Measurements from ENCODE around the gene CACFD1.

DNA sequence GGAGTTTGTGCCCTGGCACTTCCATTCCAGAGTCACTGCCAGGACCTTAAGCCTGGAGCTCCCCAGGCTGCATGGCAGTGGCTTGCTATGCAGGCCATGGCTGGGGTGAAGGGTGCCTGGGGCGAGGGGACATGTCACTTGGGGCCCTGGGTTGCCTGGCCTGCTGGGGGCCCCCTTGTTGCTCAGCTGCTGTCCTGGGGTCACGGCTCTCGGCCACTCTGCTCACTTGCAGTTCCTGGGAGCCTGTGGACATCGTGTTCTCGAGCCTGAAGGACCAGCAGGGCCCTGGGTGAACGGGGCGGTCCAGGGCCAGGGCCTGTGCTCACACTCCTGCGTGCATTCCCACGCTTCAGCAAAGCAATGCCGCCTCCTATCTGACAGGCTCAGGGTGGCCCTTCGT is 33.6 kb downstream of the CACFD1 start:
- TF ChIP-seq, protein P1, sequence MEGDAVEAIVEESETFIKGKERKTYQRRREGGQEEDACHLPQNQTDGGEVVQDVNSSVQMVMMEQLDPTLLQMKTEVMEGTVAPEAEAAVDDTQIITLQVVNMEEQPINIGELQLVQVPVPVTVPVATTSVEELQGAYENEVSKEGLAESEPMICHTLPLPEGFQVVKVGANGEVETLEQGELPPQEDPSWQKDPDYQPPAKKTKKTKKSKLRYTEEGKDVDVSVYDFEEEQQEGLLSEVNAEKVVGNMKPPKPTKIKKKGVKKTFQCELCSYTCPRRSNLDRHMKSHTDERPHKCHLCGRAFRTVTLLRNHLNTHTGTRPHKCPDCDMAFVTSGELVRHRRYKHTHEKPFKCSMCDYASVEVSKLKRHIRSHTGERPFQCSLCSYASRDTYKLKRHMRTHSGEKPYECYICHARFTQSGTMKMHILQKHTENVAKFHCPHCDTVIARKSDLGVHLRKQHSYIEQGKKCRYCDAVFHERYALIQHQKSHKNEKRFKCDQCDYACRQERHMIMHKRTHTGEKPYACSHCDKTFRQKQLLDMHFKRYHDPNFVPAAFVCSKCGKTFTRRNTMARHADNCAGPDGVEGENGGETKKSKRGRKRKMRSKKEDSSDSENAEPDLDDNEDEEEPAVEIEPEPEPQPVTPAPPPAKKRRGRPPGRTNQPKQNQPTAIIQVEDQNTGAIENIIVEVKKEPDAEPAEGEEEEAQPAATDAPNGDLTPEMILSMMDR (IDR thresholded peaks at IDR 0.05 in 8 of 11, conservative IDR thresholded peaks at IDR 0.05 in 3 of 11) = no peak
- TF ChIP-seq POLR2AphosphoS5 (IDR thresholded peaks at IDR 0.05) (peak; percentile 38 to 79 (median 69)), POLR2A (IDR thresholded peaks at IDR 0.05) (no peak)

All from spleen (tissue), 7 donors.